NCI-H128 (cell line): Measurements from ENCODE around the gene HMG20A.

Experiments
- DNase-seq: peaks from one replicate; lab custom pipeline; 2025; ENCODE audit not compliant: unreplicated experiment; lab: John Stamatoyannopoulos, UW

HMG20A gene

GRCh38 chr15:77533578-77534430, 113.1 kb downstream of the HMG20A start:
- no peak for DNase-seq
